Uterus (tissue), 2 donors: ENCODE results near the gene MTCL1.

Source experiments
- CTCF ChIP-seq, 4 experiments: fragments of 200-600 bp in 2 of 4; fragments of 450-650 bp in 2 of 4; sonication (generic) in 2 of 4; IDR thresholded peaks; one replicate each; pipeline ENCODE4 v1.5.1; 2016 to 2019; ENCODE audit warnings: antibody characterized with exemption in 4 of 4, mild to moderate bottlenecking in 2 of 4, moderate library complexity in 1 of 4
- POLR2A ChIP-seq, 2 donors: fragments of 450-650 bp; IDR thresholded peaks; one replicate each; pipeline ENCODE4 v1.6.1; 2016; ENCODE audit warnings: antibody characterized with exemption in 2 of 2, mild to moderate bottlenecking in 1 of 2, moderate library complexity in 1 of 2

- TF ChIP-seq POLR2A (IDR thresholded peaks at IDR 0.05) = no peak
- TF ChIP-seq CTCF (IDR thresholded peaks at IDR 0.05) = no peak
These were observed 169.5 kb downstream of the MTCL1 start for GRCh38 chr18:8874872-8875271.
